Measurements from ENCODE around the gene THAP7.
"Not testable (repeated sequence)": the region's sequence is repeated elsewhere in the genome, so short reads cannot be mapped to it uniquely, and the experiment has no call there.

Gene THAP7

GRCh38 chr22:21001601-21002325, at the start of gene THAP7:
Gene THAP7 (minus strand): TSS chr22:21002118. CDS start chr22:21001911, 207 bp downstream.
- peak; percentile 82 for DNase-seq

GRCh38 chr22:21051145-21051830, 49.4 kb upstream of the THAP7 start:
- DNase-seq: no peak

GRCh38 chr22:21048965-21049364, 47.0 kb upstream of the THAP7 start:
- not testable (repeated sequence) for DNase-seq

DNA sequence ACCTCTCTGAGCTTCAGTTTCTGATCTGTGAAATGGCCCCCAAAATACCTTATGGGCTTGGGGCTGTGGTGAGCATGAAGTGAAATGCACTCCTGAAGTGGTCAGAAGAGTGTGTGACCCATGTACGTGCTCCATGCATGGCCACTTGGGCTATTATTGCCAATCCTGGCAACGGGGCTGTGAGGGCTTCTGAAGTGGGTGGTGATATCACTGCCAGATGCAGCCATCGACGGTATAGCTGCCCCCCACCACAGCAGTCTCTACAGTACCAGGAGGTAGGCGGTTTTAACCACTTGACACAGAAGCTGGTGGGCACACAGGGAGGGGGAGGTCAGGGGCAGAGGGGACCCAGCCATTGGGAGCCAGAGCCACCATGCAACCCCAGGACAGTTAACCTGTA, 46.5 kb upstream of the THAP7 start:
- DNase-seq: not testable (repeated sequence)

DNA sequence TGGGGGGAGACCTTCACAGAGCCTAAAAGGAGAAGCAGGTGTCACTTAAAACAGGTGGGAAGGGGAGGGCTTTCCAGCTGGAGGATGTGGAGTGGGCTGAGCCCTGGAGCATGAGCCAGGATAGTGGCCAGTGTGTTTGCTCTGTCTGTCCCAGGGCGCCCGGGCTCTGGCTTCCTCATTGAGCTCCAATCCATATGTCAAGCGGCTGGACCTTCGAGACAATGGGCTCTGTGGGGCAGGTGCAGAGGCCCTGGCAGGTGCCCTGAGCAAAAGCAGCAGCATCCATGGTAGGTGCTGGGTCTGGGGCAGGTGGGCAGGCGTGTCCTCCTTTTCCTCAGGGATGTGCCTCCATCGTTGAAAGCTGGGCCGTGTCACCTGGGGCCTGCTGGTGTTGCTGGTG, 45.8 kb upstream of the THAP7 start:
- no peak for DNase-seq

DNA sequence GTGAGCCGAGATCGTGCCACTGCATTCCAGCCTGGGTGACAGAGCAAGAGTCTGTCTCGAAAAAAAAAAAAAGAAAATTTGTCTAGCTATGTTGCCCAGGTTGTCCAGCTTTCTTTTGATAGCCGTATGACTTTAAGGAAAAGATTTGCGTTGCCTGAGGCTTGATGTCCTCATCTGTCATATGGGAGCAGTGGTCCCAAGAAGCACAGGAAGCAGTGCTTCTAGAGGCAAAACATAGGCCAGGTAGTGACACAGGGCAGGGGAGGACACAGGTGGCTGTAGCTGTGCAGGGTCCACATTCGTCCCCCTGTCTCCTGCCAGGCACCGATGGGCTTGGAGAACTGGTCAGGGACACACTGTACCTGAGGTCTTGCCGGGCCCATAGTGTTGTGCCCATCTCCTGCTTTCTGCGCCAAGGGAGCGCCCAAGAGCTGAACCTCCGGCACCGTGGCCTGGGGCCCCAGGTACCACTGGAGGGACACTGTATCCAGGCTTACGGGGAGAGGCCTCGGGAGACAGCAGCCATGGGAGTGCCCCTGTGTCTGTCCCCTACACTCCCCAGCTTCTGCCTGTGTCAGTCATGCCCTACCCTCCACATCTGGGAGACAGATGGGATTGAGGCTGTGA, 45.2 kb upstream of the THAP7 start:
- DNase-seq: no peak

DNA sequence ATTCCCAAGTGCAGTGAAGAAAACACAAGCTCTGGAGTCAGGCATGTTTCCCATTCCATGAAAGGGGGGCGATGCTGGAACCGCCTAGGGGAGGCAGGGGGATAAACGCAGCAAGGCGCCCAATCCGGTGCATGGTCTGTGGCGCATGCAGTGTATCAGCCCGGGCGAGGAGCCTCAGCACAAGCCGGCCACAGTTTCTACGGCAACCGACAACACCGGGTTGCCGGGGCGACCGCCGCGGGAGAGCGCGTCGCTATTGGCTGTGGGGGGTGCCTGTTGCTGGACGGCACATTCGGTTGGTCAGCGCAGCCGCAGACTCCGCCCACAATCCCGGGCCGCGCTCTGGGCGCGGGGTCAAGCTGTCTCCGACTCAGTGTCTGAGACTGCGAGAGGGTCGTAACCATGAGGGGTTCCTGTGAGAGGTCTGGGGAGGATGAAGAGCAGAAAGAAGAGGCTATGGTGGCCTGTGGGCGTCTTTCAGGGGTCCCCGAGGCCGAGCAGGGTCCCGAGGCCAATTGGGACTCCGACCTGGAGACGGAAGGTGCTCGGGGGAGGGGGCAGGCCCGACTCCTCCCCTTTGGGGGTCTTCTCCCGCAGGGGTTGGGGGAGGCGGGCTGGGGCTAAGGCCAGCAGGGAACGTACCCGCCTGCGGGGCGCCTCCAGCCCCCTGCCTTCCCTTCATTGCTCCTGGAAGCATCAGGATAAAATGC, 43.8 kb upstream of the THAP7 start, which contains the start of gene LRRC74B:
Gene LRRC74B, plus strand, starts transcription at position 362 of the 710 bp plus-strand sequence. Its CDS starts 41 bp downstream, at position 403.
- peak; percentile 45 for DNase-seq

DNA sequence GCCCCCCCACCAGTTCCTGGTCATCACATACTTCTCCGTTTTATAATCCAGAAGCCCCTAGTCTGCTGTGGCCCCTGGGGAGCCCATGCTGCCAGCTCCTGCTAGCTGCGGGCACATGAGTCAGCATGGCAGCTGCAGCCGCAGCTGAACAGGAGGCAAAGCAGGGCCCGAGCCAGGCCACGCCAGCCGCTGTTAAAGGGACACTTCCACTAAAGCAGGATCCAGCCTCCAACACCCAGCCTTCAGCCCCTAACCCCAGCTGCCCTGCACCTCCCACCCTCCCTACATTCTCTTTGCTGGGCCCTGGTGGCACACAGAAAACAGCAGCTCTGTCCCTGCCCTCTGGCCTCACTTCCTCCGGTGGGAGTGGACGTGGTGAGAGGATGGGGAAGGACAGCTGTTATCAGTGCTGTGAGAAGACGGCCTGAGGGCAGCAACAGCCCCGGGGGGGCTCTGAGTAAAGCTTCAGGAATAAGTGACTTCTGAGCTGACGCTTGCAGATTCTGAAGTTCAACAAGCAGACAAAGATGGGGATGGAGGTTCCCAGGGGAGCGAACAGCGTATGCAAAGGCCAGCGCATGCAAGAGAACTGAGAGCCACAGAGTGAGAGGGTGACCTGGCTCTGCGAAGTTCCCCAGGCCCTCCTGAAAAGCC, 43.1 kb upstream of the THAP7 start:
- no peak for DNase-seq

DNA sequence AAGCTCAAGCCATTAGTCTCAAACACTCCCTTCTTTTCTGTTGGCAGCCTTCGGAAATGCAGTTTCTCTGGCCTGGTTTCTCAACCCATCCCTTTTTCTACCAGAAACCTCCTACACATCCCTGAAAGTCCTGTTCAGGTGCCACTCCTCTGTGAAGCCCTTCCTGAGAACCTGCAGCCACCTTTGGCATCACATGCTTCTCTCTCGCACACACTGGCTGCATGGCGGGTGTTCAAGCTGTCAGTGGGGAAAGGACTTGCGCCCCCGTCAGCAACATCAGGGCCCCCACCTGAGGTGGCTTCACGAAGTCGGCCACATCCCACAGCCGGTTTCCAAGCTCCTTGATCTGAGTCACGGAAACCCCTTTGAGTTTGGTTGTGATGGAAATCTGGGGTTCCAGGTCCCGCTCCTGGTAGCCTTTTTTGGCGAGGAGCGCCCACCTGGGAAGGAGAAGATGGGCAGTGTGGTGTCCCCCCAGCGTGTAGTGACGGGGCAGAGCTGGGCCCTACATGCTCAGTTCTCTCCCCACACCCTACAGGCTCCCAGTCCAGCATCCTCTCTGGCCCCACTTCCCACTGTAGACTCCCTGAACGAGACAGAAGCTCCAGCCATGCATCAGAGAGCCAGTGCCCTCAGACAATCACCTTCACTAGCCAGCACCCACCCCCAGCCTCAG, 42.1 kb upstream of the THAP7 start:
- no peak for DNase-seq

DNA sequence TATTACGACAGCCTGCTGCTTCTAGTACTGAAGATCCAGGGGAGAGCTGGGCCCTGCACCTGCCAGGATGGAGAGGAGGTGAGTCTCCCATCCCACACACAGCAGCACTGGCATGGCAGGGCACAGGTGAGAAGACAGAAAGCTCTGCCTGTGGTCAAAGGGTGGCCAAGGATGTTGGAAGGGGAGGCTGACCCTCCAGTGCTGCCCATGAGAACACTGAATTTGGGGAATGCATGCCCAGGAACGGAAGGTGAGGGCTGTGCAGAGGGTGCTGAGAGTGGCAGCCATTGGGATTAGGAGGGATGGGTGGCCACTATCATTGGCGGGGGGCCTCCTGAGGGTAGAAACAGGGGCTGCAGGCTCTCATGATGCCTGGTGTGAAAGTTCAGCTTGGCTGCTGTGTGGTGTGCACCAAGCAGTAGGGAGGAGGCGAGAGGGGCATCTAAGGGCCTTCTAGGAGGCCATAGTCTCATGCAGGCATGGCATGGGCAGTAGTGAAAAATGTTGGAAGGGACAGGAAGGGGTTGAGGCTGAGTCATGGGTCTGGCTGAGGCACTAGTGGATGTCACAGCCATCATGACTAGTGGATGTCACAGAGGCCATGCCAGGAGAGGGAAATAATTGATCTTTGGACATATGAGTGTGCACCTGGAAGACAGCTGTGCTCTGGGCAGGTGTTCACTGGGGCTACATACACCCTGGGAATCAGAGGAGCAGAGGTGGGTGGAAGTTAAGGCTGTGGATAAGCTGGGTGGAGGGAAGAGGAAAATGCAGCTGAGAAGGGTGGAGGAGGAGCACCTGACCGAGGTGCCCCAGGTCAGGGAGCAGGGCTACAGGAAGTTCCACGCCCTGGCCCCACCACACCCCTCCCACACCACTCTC, 41.3 kb upstream of the THAP7 start:
- DNase-seq: no peak

DNA sequence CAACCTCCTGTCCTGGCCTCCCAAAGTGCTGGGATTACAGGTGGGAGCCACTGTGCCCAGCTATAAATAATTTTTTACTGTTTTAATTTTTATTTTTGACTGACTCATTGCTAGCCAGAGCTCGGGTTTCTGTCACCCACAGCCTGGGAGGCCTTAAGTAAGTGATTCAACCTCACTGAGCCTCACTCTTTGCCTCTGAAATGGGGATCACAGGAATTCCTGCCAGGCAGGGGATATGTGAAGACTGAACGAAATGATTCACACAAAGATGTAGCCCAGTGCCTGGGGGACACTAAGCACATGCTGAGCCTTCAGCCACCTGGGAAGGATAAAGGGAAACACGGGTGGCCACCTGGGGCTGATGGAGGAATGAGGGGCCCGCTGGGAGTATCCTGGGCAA, 40.0 kb upstream of the THAP7 start:
- no peak for DNase-seq

GRCh38 chr22:21039158-21039557, 37.2 kb upstream of the THAP7 start:
- not testable (repeated sequence) for DNase-seq

GRCh38 chr22:21038405-21038804, 36.5 kb upstream of the THAP7 start:
- no peak for DNase-seq

GRCh38 chr22:21034989-21035388, 33.1 kb upstream of the THAP7 start:
- no peak for DNase-seq

- DNase-seq: no peak
Measured at GRCh38 chr22:21033895-21034294, 32.0 kb upstream of the THAP7 start.

- no peak for DNase-seq
Measured at GRCh38 chr22:21032868-21033688, 31.2 kb upstream of the THAP7 start.

- DNase-seq: no peak
Measured at GRCh38 chr22:21032037-21032867, 30.3 kb upstream of the THAP7 start, which contains the start of gene SLC7A4. Gene SLC7A4 (minus strand): TSS chr22:21032561. CDS start chr22:21031812, 749 bp downstream.

GRCh38 chr22:21031545-21032036, 29.7 kb upstream of the THAP7 start:
- no peak for DNase-seq

All from NCI-H526 treated with DMSO at 0.1 percent for 48 hours (cell line).